Ectodermal cell (in vitro differentiated cells): ENCODE results near the gene SNX4.

Experiments
- H3K27ac ChIP-seq: 2 replicates; pipeline ENCODE4 v1.7.0; 2013; ENCODE audit warnings: mild to moderate bottlenecking, low read depth, low read length; ENCODE audit not compliant: insufficient read depth, poor library complexity, severe bottlenecking
- H3K27me3 ChIP-seq: 2 replicates; pipeline ENCODE4 v1.7.0; 2013; ENCODE audit warnings: mild to moderate bottlenecking, low read length; ENCODE audit not compliant: insufficient read depth, control insufficient read depth, poor library complexity, severe bottlenecking
- H3K36me3 ChIP-seq: one replicate; pipeline ENCODE4 v1.7.0; 2013; ENCODE audit warnings: low read length; ENCODE audit not compliant: control insufficient read depth, insufficient read depth
- H3K4me1 ChIP-seq: one replicate; pipeline ENCODE4 v1.7.0; 2013; ENCODE audit warnings: low read length; ENCODE audit not compliant: control insufficient read depth, insufficient read depth
- H3K4me3 ChIP-seq: 2 replicates; pipeline ENCODE4 v1.7.0; 2013; ENCODE audit warnings: low read depth, low read length, control low read depth; ENCODE audit not compliant: insufficient read depth
- H3K9me3 ChIP-seq: 2 replicates; pipeline ENCODE4 v1.7.0; 2013; ENCODE audit warnings: mild to moderate bottlenecking, low read length, moderate library complexity; ENCODE audit not compliant: control insufficient read depth
- WGBS, 2 experiments: methylation state at CpG; one replicate each; pipeline ENCODE4 v1.1.7; 2013; ENCODE audit warnings: missing lambda C conversion rate in 2 of 2; 5-methylcytosine and 5-hydroxymethylcytosine counted together

The SNX4 gene

GRCh38 chr3:125436921-125437320, 83.1 kb downstream of the SNX4 start:
- WGBS, 2 experiments = 76 to 79% methylated on average over 7 of the region's 7 CpGs
- Histone ChIP-seq H3K36me3 (no peaks in the 10 kb centered on the region), H3K4me1 (no peaks in the 10 kb centered on the region), H3K27ac (no peak overlapping the region), H3K27me3 (no peaks in the 10 kb centered on the region), H3K9me3 (no peaks in the 10 kb centered on the region), H3K4me3 (no peak overlapping the region)

GRCh38 chr3:125435231-125435630, 84.8 kb downstream of the SNX4 start:
- Histone ChIP-seq H3K4me1 (no peaks in the 10 kb centered on the region), H3K36me3 (no peaks in the 10 kb centered on the region), H3K9me3 (no peaks in the 10 kb centered on the region), H3K27me3 (no peaks in the 10 kb centered on the region), H3K4me3 (no peak overlapping the region), H3K27ac (no peak overlapping the region)
- WGBS, 2 experiments = 94 to 95% methylated on average over 2 of the region's 2 CpGs

GRCh38 chr3:125434582-125435011, 85.4 kb downstream of the SNX4 start:
- Histone ChIP-seq H3K36me3 (no peaks in the 10 kb centered on the region), H3K27me3 (no peaks in the 10 kb centered on the region), H3K4me1 (no peaks in the 10 kb centered on the region), H3K9me3 (no peaks in the 10 kb centered on the region), H3K27ac (no peak overlapping the region), H3K4me3 (no peak overlapping the region)
- 95 to 96% methylated on average over 6 of the region's 6 CpGs for WGBS, 2 experiments

- H3K9me3 ChIP-seq = no peaks in the 10 kb centered on the region
- WGBS, 2 experiments = 89 to 93% methylated on average over 6 of the region's 6 CpGs
- no peaks in the 10 kb centered on the region for H3K27me3 ChIP-seq
- no peaks in the 10 kb centered on the region for H3K4me1 ChIP-seq
- no peaks in the 10 kb centered on the region for H3K36me3 ChIP-seq
- no peak overlapping the region for H3K27ac ChIP-seq
- no peak overlapping the region for H3K4me3 ChIP-seq
Observed at GRCh38 chr3:125433611-125434041, 86.4 kb downstream of the SNX4 start.

GRCh38 chr3:125433091-125433534, 86.9 kb downstream of the SNX4 start:
- H3K36me3 ChIP-seq = no peaks in the 10 kb centered on the region
- no peaks in the 10 kb centered on the region for H3K4me1 ChIP-seq
- H3K9me3 ChIP-seq = no peaks in the 10 kb centered on the region
- H3K27ac ChIP-seq = no peak overlapping the region
- H3K4me3 ChIP-seq = no peak overlapping the region
- H3K27me3 ChIP-seq = no peaks in the 10 kb centered on the region
- 92 to 93% methylated on average over 6 of the region's 6 CpGs for WGBS, 2 experiments

GRCh38 chr3:125431912-125432790, 87.9 kb downstream of the SNX4 start:
- 93 to 95% methylated on average over 4 to 5 of the region's 5 CpGs for WGBS, 2 experiments
- Histone ChIP-seq H3K27me3 (no peaks in the 10 kb centered on the region), H3K4me1 (no peaks in the 10 kb centered on the region), H3K27ac (no peak overlapping the region), H3K36me3 (no peaks in the 10 kb centered on the region), H3K9me3 (no peaks in the 10 kb centered on the region), H3K4me3 (no peak overlapping the region)

- WGBS, 2 experiments = 95 to 96% methylated on average over 2 of the region's 2 CpGs
- no peaks in the 10 kb centered on the region for H3K9me3 ChIP-seq
- no peak overlapping the region for H3K4me3 ChIP-seq
- H3K27me3 ChIP-seq = no peaks in the 10 kb centered on the region
- no peaks in the 10 kb centered on the region for H3K36me3 ChIP-seq
- no peaks in the 10 kb centered on the region for H3K4me1 ChIP-seq
- no peak overlapping the region for H3K27ac ChIP-seq
Observed at GRCh38 chr3:125431391-125431790, 88.6 kb downstream of the SNX4 start.

- Histone ChIP-seq H3K27ac (no peak overlapping the region), H3K9me3 (no peaks in the 10 kb centered on the region), H3K36me3 (no peaks in the 10 kb centered on the region), H3K4me1 (no peaks in the 10 kb centered on the region), H3K27me3 (no peaks in the 10 kb centered on the region), H3K4me3 (no peak overlapping the region)
- WGBS, 2 experiments = 92 to 94% methylated on average over 7 of the region's 7 CpGs
Observed at GRCh38 chr3:125428216-125428830, 91.7 kb downstream of the SNX4 start.

- no peak overlapping the region for H3K27ac ChIP-seq
- H3K9me3 ChIP-seq = no peaks in the 10 kb centered on the region
- no peaks in the 10 kb centered on the region for H3K27me3 ChIP-seq
- H3K4me1 ChIP-seq = no peaks in the 10 kb centered on the region
- 93 to 95% methylated on average over 4 of the region's 4 CpGs for WGBS, 2 experiments
- H3K4me3 ChIP-seq = no peak overlapping the region
- no peaks in the 10 kb centered on the region for H3K36me3 ChIP-seq
Observed at GRCh38 chr3:125418306-125418705, 101.7 kb downstream of the SNX4 start.

GRCh38 chr3:125416235-125416634, 103.8 kb downstream of the SNX4 start:
- H3K36me3 ChIP-seq = no peaks in the 10 kb centered on the region
- no peak overlapping the region for H3K4me3 ChIP-seq
- H3K27ac ChIP-seq = no peak overlapping the region
- no peaks in the 10 kb centered on the region for H3K27me3 ChIP-seq
- no peaks in the 10 kb centered on the region for H3K9me3 ChIP-seq
- no peaks in the 10 kb centered on the region for H3K4me1 ChIP-seq
- WGBS, 2 experiments = 90 to 94% methylated on average over 3 of the region's 3 CpGs
